Adrenal gland (tissue), 5 donors: ENCODE measurements around the gene MROH2A.

ENCODE experiments used
- CTCF ChIP-seq, 6 experiments: fragments of 450-650 bp in 4 of 6; fragments of 200-600 bp in 2 of 6; sonication (generic) in 1 of 6; IDR thresholded peaks; 1 replicate in 5 of 6; 2 replicates in 1 of 6; pipeline versions ENCODE4 v1.5.1 to v1.8.0; 2016 to 2021; ENCODE audit warnings: antibody characterized with exemption in 6 of 6, mild to moderate bottlenecking in 2 of 6, moderate library complexity in 1 of 6
- POLR2A ChIP-seq, 2 donors: fragments of 450-650 bp; IDR thresholded peaks; one replicate each; pipeline ENCODE4 v1.6.1; 2017; ENCODE audit warnings: antibody characterized with exemption in 2 of 2, mild to moderate bottlenecking in 2 of 2, moderate library complexity in 1 of 2
- donor health status: DM: no; HTN: no; CAD: no.

- TF ChIP-seq CTCF (IDR thresholded peaks at IDR 0.05) (no peak), POLR2A (IDR thresholded peaks at IDR 0.05) (no peak)
These were observed 29.2 kb downstream of the MROH2A start for GRCh38 chr2:233807215-233807865.
